CD14-positive monocyte (primary cell): Measurements from ENCODE around the gene PCDHGB6. TPM values are rescaled to one million over a fixed set of nuclear protein-coding genes. Genes with fewer than 3 reads are reported as not detected.

ENCODE experiments used
- DNase-seq, 3 donors: peaks; one replicate each; pipeline ENCODE4 v3.0.0-alpha.2; 2011 to 2022
- H2AFZ ChIP-seq: 2 replicates; pipeline ENCODE4 v1.6.0; 2012; ENCODE audit warnings: mild to moderate bottlenecking, low read depth, low read length, inconsistent platforms; ENCODE audit not compliant: insufficient read depth, poor library complexity, severe bottlenecking
- H3K27ac ChIP-seq, 2 donors: 1 replicate in 1 of 2; 2 replicates in 1 of 2; pipeline ENCODE4 v1.5.1; 2012 to 2013; ENCODE audit warnings: low read length in 2 of 2, control low read depth in 1 of 2, inconsistent platforms in 1 of 2, low read depth in 1 of 2, mild to moderate bottlenecking in 1 of 2
- H3K27me3 ChIP-seq, 2 donors: one replicate each; pipeline versions ENCODE4 v1.6.0 to v1.6.1; 2011 to 2013; ENCODE audit warnings: low read length in 2 of 2; ENCODE audit not compliant: control insufficient read depth in 2 of 2, insufficient read depth in 2 of 2
- H3K36me3 ChIP-seq, 2 donors: replicated peaks in 1 of 2; 1 replicate in 1 of 2; 2 replicates in 1 of 2; pipeline versions ENCODE4 v1.5.1 to v1.6.1; 2012 to 2013; ENCODE audit warnings: low read length in 2 of 2, control low read depth in 1 of 2, inconsistent platforms in 1 of 2, mild to moderate bottlenecking in 1 of 2; ENCODE audit not compliant: insufficient read depth in 2 of 2, control insufficient read depth in 1 of 2
- H3K4me1 ChIP-seq, 2 donors: 1 replicate in 1 of 2; 2 replicates in 1 of 2; pipeline versions ENCODE4 v1.5.1 to v1.6.1; 2012 to 2013; ENCODE audit warnings: low read length in 2 of 2, control low read depth in 1 of 2, inconsistent platforms in 1 of 2, mild to moderate bottlenecking in 1 of 2, moderate library complexity in 1 of 2; ENCODE audit not compliant: insufficient read depth in 2 of 2, control insufficient read depth in 1 of 2
- H3K4me2 ChIP-seq: replicated peaks from 2 replicates; pipeline ENCODE3; 2012; ENCODE audit warnings: low read length, moderate library complexity, mild to moderate bottlenecking; ENCODE audit not compliant: poor library complexity, severe bottlenecking; ENCODE audit errors: extremely low read depth
- H3K4me3 ChIP-seq, 3 experiments: fragments of 200-600 bp in 1 of 3; sonication (generic) in 1 of 3; replicated peaks in 1 of 3; 1 replicate in 2 of 3; 2 replicates in 1 of 3; pipeline ENCODE4 v1.5.1; 2011 to 2013; ENCODE audit warnings: low read length in 3 of 3, mild to moderate bottlenecking in 3 of 3, control low read depth in 2 of 3, low read depth in 2 of 3, inconsistent platforms in 1 of 3, moderate library complexity in 1 of 3
- H3K79me2 ChIP-seq: 2 replicates; pipeline ENCODE4 v1.6.0; 2012; ENCODE audit warnings: mild to moderate bottlenecking, control low read depth, inconsistent platforms, low read length, moderate library complexity; ENCODE audit not compliant: insufficient read depth
- H3K9ac ChIP-seq: 2 replicates; pipeline ENCODE4 v1.6.0; 2017; ENCODE audit warnings: low read length, mild to moderate bottlenecking; ENCODE audit not compliant: insufficient read depth, poor library complexity, severe bottlenecking
- H3K9me3 ChIP-seq, 2 donors: replicated peaks in 1 of 2; 1 replicate in 1 of 2; 2 replicates in 1 of 2; pipeline versions ENCODE4 v1.5.1 to v1.6.1; 2012 to 2013; ENCODE audit warnings: low read length in 2 of 2, control low read depth in 1 of 2; ENCODE audit not compliant: control insufficient read depth in 1 of 2, insufficient read depth in 1 of 2
- H4K20me1 ChIP-seq: 2 replicates; pipeline ENCODE4 v1.6.0; 2012; ENCODE audit warnings: mild to moderate bottlenecking, low read length, control low read depth, moderate library complexity; ENCODE audit not compliant: insufficient read depth
- H3K27ac Mint-ChIP-seq, 7 donors: one replicate each; pipeline ENCODE4 v1.8.0; 2020; ENCODE audit warnings: mild to moderate bottlenecking in 7 of 7, mixed read lengths in 7 of 7, moderate library complexity in 6 of 7, inconsistent platforms in 2 of 7
- H3K27me3 Mint-ChIP-seq, 3 donors: one replicate each; pipeline ENCODE4 v1.8.0; 2021 to 2022; ENCODE audit warnings: low read depth in 3 of 3, mild to moderate bottlenecking in 3 of 3, mixed read lengths in 3 of 3, moderate library complexity in 3 of 3, inconsistent platforms in 1 of 3
- H3K36me3 Mint-ChIP-seq, 2 donors: one replicate each; pipeline ENCODE4 v1.8.0; 2020; ENCODE audit warnings: mixed read lengths in 2 of 2, inconsistent platforms in 1 of 2, mild to moderate bottlenecking in 1 of 2
- H3K4me1 Mint-ChIP-seq: one replicate; pipeline ENCODE4 v1.8.0; 2020; ENCODE audit warnings: mild to moderate bottlenecking, mixed read lengths
- H3K4me3 Mint-ChIP-seq, 2 donors: one replicate each; pipeline ENCODE4 v1.8.0; 2020; ENCODE audit warnings: mild to moderate bottlenecking in 2 of 2, mixed read lengths in 2 of 2, moderate library complexity in 1 of 2
- H3K9me3 Mint-ChIP-seq, 7 donors: one replicate each; pipeline ENCODE4 v1.8.0; 2020 to 2022; ENCODE audit warnings: mixed read lengths in 7 of 7, mild to moderate bottlenecking in 6 of 7, moderate library complexity in 6 of 7, inconsistent platforms in 2 of 7
- WGBS: methylation state at CpG from one replicate; pipeline ENCODE4 v1.1.5; 2013; ENCODE audit warnings: missing lambda C conversion rate; ENCODE audit not compliant: insufficient coverage; 5-methylcytosine and 5-hydroxymethylcytosine counted together
- intact Hi-C, 2 donors: fragments of 100-400 bp; cut with micrococcal nuclease; formaldehyde crosslinking; loops; one replicate each; pipeline versions ENCODE4 v1.15.0 to v1.15.1; 2023
- polyA plus RNA-seq, 3 donors: library from polyadenylated mRNA; depleted of rRNA in 1 of 3; unstranded in 2 of 3; stranded (reverse) in 1 of 3; fragments of 300-500 nt in 2 of 3; fragments of >200 nt in 1 of 3; fragmentation: Illumina TruSeq in 2 of 3; gene quantifications; 1 replicate in 2 of 3; 2 replicates in 1 of 3; pipeline ENCODE4 v1.2.3, GENCODE V29; 2012 to 2021
- TF ChIP-seq, protein P1 (sequence below): fragments of 200-600 bp; IDR thresholded peaks from one replicate; pipeline ENCODE4 v1.8.0; 2022; ENCODE audit warnings: antibody characterized with exemption, mild to moderate bottlenecking

Gene PCDHGB6
- polyA plus RNA-seq, 3 donors, result 0.01 to 0.06 TPM; not detected in 1

DNA sequence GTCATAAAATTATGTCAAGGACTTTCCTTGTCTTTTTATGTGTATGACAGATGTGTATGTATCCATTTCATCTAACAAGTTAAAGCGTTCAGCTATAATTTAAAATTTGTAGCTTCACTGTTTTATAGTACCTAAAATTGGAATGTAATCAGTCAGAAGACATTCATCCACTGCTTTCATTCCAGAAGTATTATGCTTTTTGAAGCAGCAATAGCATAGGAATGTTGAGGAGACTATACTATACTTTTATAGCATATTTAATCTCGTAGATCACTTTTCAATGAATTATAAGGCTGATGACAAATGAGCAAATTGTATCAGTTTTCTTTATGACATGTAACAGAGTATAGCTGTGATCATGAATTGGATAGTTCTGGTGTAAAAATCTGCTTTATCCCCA lies 29.4 kb downstream of the PCDHGB6 start:
- Mint-ChIP-seq H3K36me3 (peaks cover 4 to 6% of the 10 kb centered on the region in 2 donors), H3K27ac (no peak overlapping the region), H3K4me1 (peaks cover under 1% of the 10 kb centered on the region), H3K27me3 (peaks cover 16 to 42% (median 31%) of the 10 kb centered on the region in 3 donors), H3K9me3 (peaks cover 7 to 54% (median 31%) of the 10 kb centered on the region in 7 donors), H3K4me3 (no peak overlapping the region)
- Histone ChIP-seq H3K9me3 (peaks cover 22 to 28% of the 10 kb centered on the region in 2 donors), H3K4me3 (no peak overlapping the region), H3K27ac (no peak overlapping the region), H3K27me3 (peaks cover 14 to 52% of the 10 kb centered on the region in 2 donors), H3K4me1 (no peaks in the 10 kb centered on the region), H2AFZ (no peak overlapping the region), H4K20me1 (no peaks in the 10 kb centered on the region), H3K36me3 (no peaks in the 10 kb centered on the region), H3K9ac (no peak overlapping the region), H3K4me2 (no peak overlapping the region), H3K79me2 (no peaks in the 10 kb centered on the region)
- TF ChIP-seq, protein P1, sequence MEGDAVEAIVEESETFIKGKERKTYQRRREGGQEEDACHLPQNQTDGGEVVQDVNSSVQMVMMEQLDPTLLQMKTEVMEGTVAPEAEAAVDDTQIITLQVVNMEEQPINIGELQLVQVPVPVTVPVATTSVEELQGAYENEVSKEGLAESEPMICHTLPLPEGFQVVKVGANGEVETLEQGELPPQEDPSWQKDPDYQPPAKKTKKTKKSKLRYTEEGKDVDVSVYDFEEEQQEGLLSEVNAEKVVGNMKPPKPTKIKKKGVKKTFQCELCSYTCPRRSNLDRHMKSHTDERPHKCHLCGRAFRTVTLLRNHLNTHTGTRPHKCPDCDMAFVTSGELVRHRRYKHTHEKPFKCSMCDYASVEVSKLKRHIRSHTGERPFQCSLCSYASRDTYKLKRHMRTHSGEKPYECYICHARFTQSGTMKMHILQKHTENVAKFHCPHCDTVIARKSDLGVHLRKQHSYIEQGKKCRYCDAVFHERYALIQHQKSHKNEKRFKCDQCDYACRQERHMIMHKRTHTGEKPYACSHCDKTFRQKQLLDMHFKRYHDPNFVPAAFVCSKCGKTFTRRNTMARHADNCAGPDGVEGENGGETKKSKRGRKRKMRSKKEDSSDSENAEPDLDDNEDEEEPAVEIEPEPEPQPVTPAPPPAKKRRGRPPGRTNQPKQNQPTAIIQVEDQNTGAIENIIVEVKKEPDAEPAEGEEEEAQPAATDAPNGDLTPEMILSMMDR, result no peak
- no CpG with 5 or more reads among the region's 2 CpGs for WGBS
- DNase-seq, result no peak
- intact Hi-C loops, result no loop called here

DNA sequence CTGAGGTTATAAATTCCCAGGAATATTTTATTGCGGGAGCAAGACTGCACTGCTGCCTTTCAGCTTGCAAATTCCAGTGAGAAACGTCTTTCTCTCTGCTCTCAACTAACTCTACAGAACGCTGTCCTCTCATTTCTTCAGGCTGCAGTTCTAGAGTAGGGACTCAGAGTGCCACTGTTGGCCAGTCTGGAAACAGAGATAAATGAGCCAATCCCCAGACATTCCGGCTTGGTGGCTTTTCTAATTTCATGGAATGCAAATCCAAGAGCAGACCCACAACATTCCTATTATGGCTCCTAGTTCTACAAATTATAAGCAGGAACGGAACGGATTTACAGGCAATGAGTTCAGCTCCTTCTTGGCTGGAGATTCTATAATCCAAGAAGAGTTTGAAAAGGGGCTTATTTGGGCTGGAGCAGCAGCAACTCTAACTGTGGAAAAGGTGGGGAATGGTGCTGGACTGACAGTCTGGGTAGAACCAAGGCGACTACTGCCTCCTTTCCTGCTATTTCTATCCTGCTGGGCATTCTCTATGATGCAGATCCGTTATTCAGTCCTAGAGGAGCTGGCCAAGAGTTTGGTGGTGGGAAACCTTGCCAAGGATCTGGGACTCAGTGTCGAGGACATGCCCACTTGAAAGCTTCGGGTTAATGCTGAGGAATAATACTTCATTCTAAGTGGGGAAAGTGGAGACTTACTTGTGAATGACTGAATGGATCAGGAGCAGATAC lies 31.8 kb downstream of the PCDHGB6 start:
- intact Hi-C loops, result no loop called here
- no peak overlapping the region for H3K9ac ChIP-seq
- no peak overlapping the region for H2AFZ ChIP-seq
- WGBS, result 85% methylated on average over 7 of the region's 10 CpGs
- peaks cover 10 to 18% of the 10 kb centered on the region in 2 donors for H3K9me3 ChIP-seq
- TF ChIP-seq, protein P1, result no peak
- Mint-ChIP-seq H3K4me3 (no peak overlapping the region), H3K27me3 (peaks cover 6 to 27% (median 13%) of the 10 kb centered on the region in 3 donors), H3K4me1 (no peaks in the 10 kb centered on the region), H3K9me3 (peaks cover 2 to 41% (median 14%) of the 10 kb centered on the region in 7 donors), H3K27ac (no peak overlapping the region), H3K36me3 (no peaks in the 10 kb centered on the region)
- no peak overlapping the region for H3K4me2 ChIP-seq
- H3K79me2 ChIP-seq, result no peaks in the 10 kb centered on the region
- H3K4me1 ChIP-seq, result no peaks in the 10 kb centered on the region
- H3K27ac ChIP-seq, result no peak overlapping the region
- H4K20me1 ChIP-seq, result no peaks in the 10 kb centered on the region
- no peaks in the 10 kb centered on the region for H3K36me3 ChIP-seq
- no peak for DNase-seq
- H3K4me3 ChIP-seq, result no peak overlapping the region
- H3K27me3 ChIP-seq, result peaks cover 11 to 34% of the 10 kb centered on the region in 2 donors
